Ovary (tissue), 9 donors: ENCODE measurements around the gene SORD. TPM values are rescaled to one million over a fixed set of nuclear protein-coding genes. Genes with fewer than 3 reads are reported as not detected.

ENCODE experiments used
- DNase-seq, 5 donors: peaks; one replicate each; pipeline ENCODE4 v3.0.0-alpha.2; 2019 to 2020
- H3K27ac ChIP-seq, 2 donors: fragments of 200-600 bp; one replicate each; pipeline versions ENCODE4 v1.5.1 to v1.8.0; 2019 to 2022
- H3K27me3 ChIP-seq: fragments of 200-600 bp; one replicate; pipeline ENCODE4 v1.8.0; 2022
- H3K36me3 ChIP-seq: fragments of 200-600 bp; sonication (generic); one replicate; pipeline ENCODE4 v1.5.1; 2019
- H3K4me1 ChIP-seq: one replicate; pipeline ENCODE4 v1.8.1; 2013; ENCODE audit warnings: mild to moderate bottlenecking, moderate library complexity; ENCODE audit not compliant: insufficient read depth
- H3K4me3 ChIP-seq: fragments of 200-600 bp; sonication (generic); one replicate; pipeline ENCODE4 v1.5.1; 2017
- H3K9me3 ChIP-seq, 2 donors: fragments of 200-600 bp in 1 of 2; sonication (generic) in 1 of 2; one replicate each; pipeline versions ENCODE4 v1.5.1 to v1.8.1; 2013 to 2019; ENCODE audit warnings: mild to moderate bottlenecking in 1 of 2, moderate library complexity in 1 of 2
- CTCF ChIP-seq, 3 donors: fragments of 450-650 bp in 2 of 3; fragments of 200-600 bp in 1 of 3; IDR thresholded peaks; one replicate each; pipeline versions ENCODE4 v1.5.1 to v1.8.0; 2016 to 2022; ENCODE audit warnings: antibody characterized with exemption in 3 of 3, mild to moderate bottlenecking in 1 of 3
- EP300 ChIP-seq: sonication (generic); formaldehyde crosslinking; IDR thresholded peaks from one replicate; pipeline ENCODE4 v1.6.1; 2017; ENCODE audit warnings: antibody characterized with exemption
- POLR2A ChIP-seq: fragments of 450-650 bp; IDR thresholded peaks from one replicate; pipeline ENCODE4 v1.6.1; 2017; ENCODE audit warnings: antibody characterized with exemption, mild to moderate bottlenecking, moderate library complexity
- WGBS, 3 donors: extraction: QIAGEN DNeasy Blood & Tissue Kit in 1 of 3; methylation state at CpG; one replicate each; pipeline versions ENCODE4 v1.1.5 to v1.1.7; 2013 to 2017; 5-methylcytosine and 5-hydroxymethylcytosine counted together
- intact Hi-C, 4 donors: fragments of 100-400 bp; cut with DNase I; formaldehyde crosslinking; loops; one replicate each; pipeline versions ENCODE4 v1.11.0 to v1.15.1; 2022 to 2023
- polyA plus RNA-seq, 2 donors: library from polyadenylated mRNA; stranded (reverse); fragments of 200-250 nt in 1 of 2; fragments of 350-450 nt in 1 of 2; fragmentation: Illumina TruSeq in 1 of 2; extraction: RNeasy Lipid Tissue Mini Kit (QIAGEN cat#74804) in 1 of 2; gene quantifications; one replicate each; pipeline ENCODE4 v1.2.3, GENCODE V29; 2013 to 2014
- total RNA-seq, 7 donors: library from RNA; depleted of rRNA in 2 of 7; stranded (reverse); fragments of >200 nt in 2 of 7; fragmentation: NEBNext Ultra II Directional in 3 of 7; extraction: Animal tissue kit (Norgen Biotek cat#: 25700) in 3 of 7; gene quantifications; one replicate each; pipeline versions ENCODE4 v1.1.0 to v1.2.4, GENCODE V29; 2016 to 2023
- donor health status: DM: no; HTN: no; CAD: no; lungs with moderate emphysema.
- donor health status: DM: no; HTN: no; CAD: no.
- donor health status: Bipolar disorder and iron deficiency.
- donor health status: DM: yes; HTN: yes; CAD: no.
- donor health status: DM: no; HTN: no; CAD: no.
- donor health status: DM: yes; HTN: yes; CAD: no.

The SORD gene
- total and polyA plus RNA-seq, 9 donors = 3.9 to 25.0 (median 8.3) TPM

GRCh38 chr15:45083223-45083622, 60.2 kb downstream of the SORD start:
- no peak for TF ChIP-seq POLR2A
- TF ChIP-seq EP300 = no peak
- TF ChIP-seq CTCF (IDR thresholded peaks at IDR 0.05) = no peak
- Histone ChIP-seq H3K36me3 (no peaks in the 10 kb centered on the region), H3K9me3 (no peaks in the 10 kb centered on the region), H3K27me3 (no peaks in the 10 kb centered on the region), H3K4me1 (no peaks in the 10 kb centered on the region), H3K4me3 (no peak overlapping the region), H3K27ac (no peak overlapping the region)
- intact Hi-C loops = no loop called here
- DNase-seq = no peak

GRCh38 chr15:45084163-45084562, 61.2 kb downstream of the SORD start:
- Histone ChIP-seq H3K36me3 (no peaks in the 10 kb centered on the region), H3K27ac (no peak overlapping the region), H3K27me3 (no peaks in the 10 kb centered on the region), H3K4me1 (no peaks in the 10 kb centered on the region), H3K9me3 (no peaks in the 10 kb centered on the region), H3K4me3 (no peak overlapping the region)
- intact Hi-C loops = no loop called here
- no peak for DNase-seq
- TF ChIP-seq POLR2A = no peak
- no peak for TF ChIP-seq EP300
- TF ChIP-seq CTCF (IDR thresholded peaks at IDR 0.05) = no peak
- 76 to 90% (median 83%) methylated on average over 3 of the region's 3 CpGs for WGBS, 3 donors

- intact Hi-C loops = no loop called here
- no peak for DNase-seq
- Histone ChIP-seq H3K36me3 (no peaks in the 10 kb centered on the region), H3K27me3 (no peaks in the 10 kb centered on the region), H3K27ac (no peak overlapping the region), H3K4me1 (no peaks in the 10 kb centered on the region), H3K9me3 (no peaks in the 10 kb centered on the region), H3K4me3 (no peak overlapping the region)
- WGBS, 3 donors = 55 to 70% (median 59%) methylated on average over 1 of the region's 1 CpG
- TF ChIP-seq EP300 = no peak
- no peak for TF ChIP-seq CTCF (IDR thresholded peaks at IDR 0.05)
- TF ChIP-seq POLR2A = no peak
These were observed 64.5 kb downstream of the SORD start for GRCh38 chr15:45087513-45087912.

GRCh38 chr15:45088801-45089711, 66.1 kb downstream of the SORD start:
- H3K36me3 ChIP-seq = no peaks in the 10 kb centered on the region
- TF ChIP-seq CTCF (IDR thresholded peaks at IDR 0.05) (no peak), POLR2A (no peak), EP300 (no peak)
- H3K4me1 ChIP-seq = no peaks in the 10 kb centered on the region
- no peaks in the 10 kb centered on the region for H3K9me3 ChIP-seq
- intact Hi-C loops = no loop called here
- 56 to 69% (median 57%) methylated on average over 10 of the region's 10 CpGs for WGBS, 3 donors
- DNase-seq = no peak
- H3K4me3 ChIP-seq = no peak overlapping the region
- H3K27ac ChIP-seq = no peak overlapping the region
- H3K27me3 ChIP-seq = no peaks in the 10 kb centered on the region
